K562 (cell line): ENCODE results near the gene ALDH16A1. TPM values are rescaled to one million over a fixed set of nuclear protein-coding genes. Genes with fewer than 3 reads are reported as not detected.

Source experiments
- CC2D1A ChIP-seq: fragments of 450-650 bp; IDR thresholded peaks from 2 replicates; pipeline ENCODE4 v1.6.1; 2017; ENCODE audit warnings: mild to moderate bottlenecking
- FIP1L1 ChIP-seq: fragments of 200-400 bp; formaldehyde crosslinking; IDR thresholded peaks from 2 replicates; pipeline ENCODE4 v1.6.1; 2018; ENCODE audit warnings: mild to moderate bottlenecking, low read depth, low read length; ENCODE audit not compliant: poor library complexity, severe bottlenecking
- FOXK1 ChIP-seq: sonication (generic); formaldehyde crosslinking; IDR thresholded peaks from 2 replicates; pipeline ENCODE4 v1.8.0; 2022; ENCODE audit warnings: missing genetic modification reagents, mild to moderate bottlenecking, borderline replicate concordance
- MIER1 ChIP-seq: fragments of 450-650 bp; IDR thresholded peaks from 2 replicates; pipeline ENCODE4 v1.6.1; 2016; ENCODE audit warnings: antibody characterized with exemption, mild to moderate bottlenecking, low read depth
- NFRKB ChIP-seq: fragments of 450-650 bp; IDR thresholded peaks from 2 replicates; pipeline ENCODE4 v1.6.1; 2016; ENCODE audit warnings: low read depth
- NR2C2 ChIP-seq, 2 experiments: fragments of 200-800 bp in 1 of 2; sonication (Bioruptor generic) in 1 of 2; sonication (generic) in 1 of 2; formaldehyde crosslinking in 1 of 2; IDR thresholded peaks; 2 replicates each; pipeline versions ENCODE4 v1.6.1 to v1.8.0; 2016 to 2022; ENCODE audit warnings: mild to moderate bottlenecking in 1 of 2, missing compliant biosample characterization in 1 of 2, missing genetic modification characterization in 1 of 2, missing genetic modification reagents in 1 of 2
- NUFIP1 ChIP-seq: fragments of 450-650 bp; IDR thresholded peaks from 2 replicates; pipeline ENCODE4 v1.6.1; 2018; ENCODE audit not compliant: partially characterized antibody
- PPARD ChIP-seq: fragments of 250-450 bp; sonication (Bioruptor Pico); IDR thresholded peaks from 2 replicates; pipeline ENCODE4 v1.8.0; 2022; ENCODE audit warnings: inconsistent platforms, mild to moderate bottlenecking, moderate library complexity
- PRDM10 ChIP-seq: fragments of 450-650 bp; IDR thresholded peaks from 2 replicates; pipeline ENCODE4 v1.6.1; 2018; ENCODE audit not compliant: partially characterized antibody
- RBM14 ChIP-seq: fragments of 200-400 bp; formaldehyde crosslinking; IDR thresholded peaks from 2 replicates; pipeline ENCODE4 v1.6.1; 2018; ENCODE audit warnings: low read depth, mild to moderate bottlenecking, low read length, moderate library complexity, borderline replicate concordance; ENCODE audit not compliant: insufficient read depth
- STAT6 ChIP-seq: sonication (generic); formaldehyde crosslinking; IDR thresholded peaks from 2 replicates; pipeline ENCODE4 v1.8.1; 2023; ENCODE audit warnings: mild to moderate bottlenecking, missing genetic modification reagents
- ZC3H8 ChIP-seq: fragments of 450-650 bp; IDR thresholded peaks from 2 replicates; pipeline ENCODE4 v1.6.1; 2017
- ZNF124 ChIP-seq: sonication (generic); formaldehyde crosslinking; IDR thresholded peaks from 2 replicates; pipeline ENCODE4 v1.8.1; 2022; ENCODE audit warnings: missing genetic modification reagents
- ZNF175 ChIP-seq: fragments of 200-800 bp; sonication (Bioruptor generic); IDR thresholded peaks from 2 replicates; pipeline ENCODE4 v1.6.1; 2016; ENCODE audit warnings: low read depth, mild to moderate bottlenecking, missing genetic modification characterization, missing compliant biosample characterization
- ZNF197 ChIP-seq: fragments of 200-800 bp; sonication (Bioruptor generic); IDR thresholded peaks from 2 replicates; pipeline ENCODE4 v1.6.1; 2016; ENCODE audit warnings: low read depth, missing genetic modification characterization, missing compliant biosample characterization
- ZNF217 ChIP-seq: sonication (generic); formaldehyde crosslinking; IDR thresholded peaks from 2 replicates; pipeline ENCODE4 v1.8.0; 2022; ENCODE audit warnings: mild to moderate bottlenecking, missing genetic modification reagents
- ZNF445 ChIP-seq: fragments of 250-450 bp; sonication (Bioruptor Pico); IDR thresholded peaks from 2 replicates; pipeline ENCODE4 v1.4.0; 2020; ENCODE audit warnings: low read depth, mild to moderate bottlenecking, moderate library complexity
- ZNF639 ChIP-seq, 2 experiments: fragments of 200-800 bp in 1 of 2; sonication (Bioruptor generic) in 1 of 2; sonication (generic) in 1 of 2; formaldehyde crosslinking in 1 of 2; IDR thresholded peaks in 1 of 2; conservative IDR thresholded peaks in 1 of 2; 2 replicates each; pipeline versions ENCODE4 v1.5.0 to v1.6.1; 2016 to 2020; ENCODE audit warnings: missing compliant biosample characterization in 1 of 2, missing genetic modification characterization in 1 of 2, missing genetic modification reagents in 1 of 2
- ZNF717 ChIP-seq: fragments of 250-450 bp; sonication (Bioruptor Pico); IDR thresholded peaks from 2 replicates; pipeline ENCODE4 v1.5.0; 2021
- ZNF79 ChIP-seq: fragments of 250-450 bp; sonication (Bioruptor Pico); IDR thresholded peaks from 2 replicates; pipeline ENCODE4 v1.4.0; 2020; ENCODE audit warnings: low read depth, mild to moderate bottlenecking, moderate library complexity
- ZNF830 ChIP-seq: fragments of 250-450 bp; sonication (Bioruptor Pico); IDR thresholded peaks from 2 replicates; pipeline ENCODE4 v1.5.0; 2021; ENCODE audit warnings: mild to moderate bottlenecking
- polyA plus RNA-seq, 8 experiments: library from polyadenylated mRNA; depleted of rRNA in 4 of 8; stranded (reverse) in 5 of 8; unstranded in 3 of 8; fragments of >200 nt; fragmentation: Nextera tagmentation in 2 of 8; fragmentation: Illumina TruSeq in 1 of 8; extraction: Ambion mirVana in 2 of 8; extraction: Trizol in 1 of 8; gene quantifications; 2 replicates each; pipeline versions ENCODE4 v1.2.1 to v1.2.3, GENCODE V29; 2011 to 2014; ENCODE audit warnings: inconsistent platforms in 1 of 8, missing spikeins in 1 of 8
- total RNA-seq, 7 experiments: library from RNA; depleted of rRNA in 6 of 7; stranded (reverse); fragments of >200 nt in 6 of 7; fragmentation: Illumina TruSeq in 2 of 7; extraction: Trizol in 2 of 7; gene quantifications; 2 replicates each; pipeline versions ENCODE4 v1.2.1 to v1.2.3, GENCODE V29; 2011 to 2021; ENCODE audit warnings: low replicate concordance in 1 of 7

The ALDH16A1 gene
- total and polyA plus RNA-seq, 9 of the 15 experiments (the other 6 are each of a cell fraction or from before 2014, with no cell fraction given), result 2.2 to 52.2 (median 7.6) TPM

- TF ChIP-seq NFRKB (0 out of 2 replicates have a peak, but pooled peaks have one; percentile 27), ZNF717 (CRISPR knock-in tag) (no peak), ZNF639 (CRISPR knock-in tag; conservative IDR thresholded peaks at IDR 0.05 in 1 of 2, IDR thresholded peaks at IDR 0.05 in 1 of 2) (no peak), FOXK1 (CRISPR knock-in tag) (peak; percentile 79; the same call in 1 of the 2 replicates), CC2D1A (no peak), PPARD (CRISPR knock-in tag) (no peak), ZNF175 (no peak), ZNF124 (CRISPR knock-in tag) (no peak), ZNF217 (CRISPR knock-in tag) (no peak), RBM14 (no peak), NUFIP1 (no peak), MIER1 (no peak), STAT6 (CRISPR knock-in tag) (no peak), ZNF445 (no peak), ZNF79 (CRISPR knock-in tag) (no peak), ZNF197 (CRISPR knock-in tag) (no peak), ZNF830 (no peak), ZC3H8 (no peak), PRDM10 (no peak), FIP1L1 (no peak), NR2C2 (CRISPR knock-in tag; IDR thresholded peaks at IDR 0.05) (peak; percentile 23; the same call in 1 of the 2 replicates), NR2C2 (tag; IDR thresholded peaks at IDR 0.05) (no peak)
These were observed 22.2 kb upstream of the ALDH16A1 start (continued) for GRCh38 chr19:49430678-49431329.
